GM21423 (cell line): ENCODE data around the gene RADX.
"Not testable (repeated sequence)": the region's sequence is repeated elsewhere in the genome, so short reads cannot be mapped to it uniquely, and the experiment has no call there.

Source experiments
- ATAC-seq: cut with Tn5 transposase; IDR thresholded peaks from one replicate; pipeline ENCODE4 v1.9.1; 2021; ENCODE audit warnings: mild to moderate bottlenecking, moderate library complexity; ENCODE audit not compliant: unreplicated experiment

The RADX gene, protein sequence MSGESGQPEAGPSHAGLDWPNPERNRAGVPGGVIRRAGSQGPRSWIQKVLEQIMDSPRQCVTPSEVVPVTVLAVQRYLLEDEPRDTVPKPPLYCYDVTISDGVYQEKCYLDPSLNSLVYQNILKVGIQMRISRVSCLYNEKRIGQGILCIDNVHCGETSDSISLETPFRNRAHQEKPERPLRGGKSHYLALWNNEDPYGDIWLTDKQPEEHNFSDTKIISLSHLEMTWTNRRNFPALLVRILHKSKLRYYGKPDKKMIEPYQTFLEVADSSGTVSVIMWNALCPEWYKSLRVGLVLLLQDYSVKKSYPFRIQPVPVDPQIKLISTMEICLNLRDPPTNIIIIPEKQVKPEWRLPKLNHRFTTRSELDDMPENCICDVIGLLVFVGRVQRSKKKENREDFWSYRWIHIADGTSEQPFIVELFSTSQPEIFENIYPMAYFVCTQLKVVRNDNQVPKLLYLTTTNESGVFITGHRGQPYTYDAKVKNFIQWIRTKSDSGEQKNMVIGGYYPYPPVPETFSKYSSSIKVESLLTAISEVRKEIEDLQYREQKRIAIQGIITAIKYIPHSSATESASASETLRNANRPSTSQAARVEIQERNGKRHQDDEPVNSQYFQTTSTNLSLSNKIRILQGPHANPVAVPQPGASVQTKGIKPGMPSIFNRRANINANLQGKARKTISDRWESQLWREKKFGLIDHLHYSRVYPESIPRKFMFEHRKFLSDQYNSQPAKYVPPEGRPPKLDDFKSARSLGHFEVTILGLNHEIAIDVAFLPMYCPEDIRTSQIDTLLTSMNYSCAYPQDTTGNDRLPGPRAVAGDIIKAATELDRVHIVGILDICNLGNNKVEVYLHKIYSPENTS

DNA sequence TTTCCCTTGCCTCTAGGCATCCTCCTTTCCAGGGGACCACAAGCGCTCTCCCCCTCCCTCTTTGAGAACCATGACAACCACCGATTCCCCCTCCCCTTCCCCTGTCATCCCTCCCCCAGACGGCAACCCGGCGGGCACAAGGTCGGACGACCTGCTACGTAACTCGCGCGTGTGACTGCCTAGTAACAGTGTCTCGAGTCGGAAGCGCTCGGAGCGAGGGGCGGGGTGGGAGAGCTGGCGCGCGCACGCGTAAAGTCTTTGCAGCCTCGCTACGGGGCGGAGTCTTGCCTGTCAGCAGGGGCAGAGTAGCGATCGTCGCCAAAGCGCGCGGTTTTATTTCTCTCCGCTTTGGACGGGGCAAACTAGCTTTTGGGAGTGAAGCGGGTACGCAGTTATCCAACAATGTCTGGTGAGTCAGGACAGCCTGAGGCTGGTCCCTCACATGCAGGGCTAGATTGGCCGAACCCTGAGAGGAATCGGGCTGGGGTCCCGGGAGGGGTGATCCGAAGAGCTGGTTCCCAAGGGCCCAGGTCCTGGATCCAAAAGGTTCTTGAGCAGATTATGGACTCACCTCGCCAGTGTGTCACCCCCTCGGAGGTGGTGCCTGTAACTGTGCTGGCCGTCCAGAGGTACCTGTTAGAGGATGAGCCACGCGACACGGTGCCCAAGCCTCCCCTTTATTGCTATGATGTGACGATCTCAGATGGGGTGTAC is at the start of gene RADX:
Gene RADX, plus strand, starts transcription at position 300 of the 714 bp plus-strand sequence. Its CDS starts 103 bp downstream, at position 403.
- peak; percentile 97 for ATAC-seq

DNA sequence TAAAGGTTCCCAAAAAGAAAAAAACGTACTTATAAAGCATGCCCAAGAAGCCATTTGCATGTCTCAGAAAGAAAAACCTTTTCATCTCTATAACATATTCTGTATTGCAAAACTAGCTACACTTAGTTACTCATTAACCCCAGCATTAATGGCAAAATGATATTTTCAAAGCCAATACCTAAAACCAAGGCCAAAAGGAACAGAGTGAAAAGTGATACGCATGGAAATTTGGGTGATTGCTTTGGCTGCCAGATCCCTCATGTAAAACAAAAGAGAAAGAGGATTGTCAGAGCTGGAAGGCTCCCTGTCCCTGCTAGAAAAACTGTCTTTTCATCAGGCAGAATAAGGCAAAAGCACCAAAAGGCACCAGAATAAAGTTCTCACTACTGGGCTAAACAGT is 46.8 kb upstream of the RADX start:
- no peak for ATAC-seq

DNA sequence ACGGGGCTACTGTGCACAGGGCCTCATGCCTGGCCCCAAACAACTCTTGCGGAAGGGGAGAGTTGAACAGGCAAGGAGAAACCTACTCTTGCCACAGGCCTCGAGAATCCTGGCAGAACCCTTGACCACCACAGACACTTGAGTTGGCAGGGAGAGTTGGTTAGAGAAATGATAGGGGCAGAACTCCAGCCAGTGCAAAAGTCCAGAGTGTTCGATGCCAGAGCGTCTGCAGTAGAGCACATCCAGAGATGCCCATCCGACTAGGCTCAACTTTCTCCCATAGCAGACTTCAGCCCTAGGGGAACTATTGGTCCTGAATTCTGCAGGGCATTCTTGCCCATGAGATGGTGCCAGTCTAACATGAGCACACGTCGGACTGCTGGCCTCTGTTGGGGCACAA is 45.4 kb upstream of the RADX start:
- no peak for ATAC-seq

DNA sequence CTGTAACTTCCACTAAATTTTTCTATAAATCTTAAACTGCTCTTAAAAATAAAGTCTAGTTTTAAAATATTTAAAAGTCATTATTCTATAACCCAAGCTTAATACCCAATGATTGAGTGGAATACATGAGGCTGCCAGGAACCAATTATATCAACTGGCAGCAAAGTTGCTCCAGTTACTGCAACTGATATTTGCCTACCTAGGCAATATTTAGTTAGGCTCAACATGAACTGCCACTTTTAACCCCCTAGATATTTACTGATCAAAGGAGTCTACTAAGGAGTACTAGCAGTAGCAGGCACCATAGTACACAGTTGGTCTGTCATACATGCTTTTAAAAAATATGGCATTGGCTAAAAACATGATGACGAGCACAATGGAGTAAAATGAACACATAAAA is 29.9 kb upstream of the RADX start:
- no peak for ATAC-seq

DNA sequence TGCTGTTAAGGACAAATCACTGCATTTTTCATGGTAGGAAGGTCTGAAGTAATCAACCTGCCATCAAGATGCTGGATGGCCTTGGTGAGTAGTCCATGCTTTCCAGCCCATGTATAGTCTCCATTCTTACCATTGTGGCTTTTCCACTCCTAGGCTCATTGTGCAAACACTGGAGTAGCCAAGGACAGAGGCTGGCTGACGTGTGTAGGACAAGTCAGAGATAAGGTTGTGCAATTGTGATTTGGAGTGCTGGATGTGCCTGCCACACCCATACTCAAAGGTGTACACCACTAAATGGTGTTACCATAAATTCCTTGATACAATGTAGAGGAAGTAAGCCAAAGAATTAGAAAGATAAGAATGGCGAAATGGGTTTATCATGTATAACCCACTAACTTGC is 26.3 kb upstream of the RADX start:
- no peak for ATAC-seq

DNA sequence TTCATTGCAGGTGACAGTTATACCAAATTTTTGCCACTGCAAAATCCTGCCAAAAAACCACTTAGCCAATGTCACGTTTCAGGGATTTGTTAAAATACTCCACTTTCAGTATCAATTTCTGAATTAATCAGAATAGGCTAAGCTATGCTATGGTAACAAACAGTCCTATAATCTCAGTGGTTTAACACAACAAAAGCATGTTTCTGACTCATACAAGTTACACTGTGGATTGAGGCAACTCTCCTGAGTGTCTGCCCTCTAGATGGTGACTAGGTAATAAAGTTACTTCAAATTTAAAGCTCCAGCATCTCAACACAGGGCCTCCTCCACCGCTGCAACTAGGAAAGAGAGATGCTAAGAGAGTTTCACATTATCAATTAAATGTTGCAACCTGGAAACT is 23.0 kb upstream of the RADX start:
- no peak for ATAC-seq

DNA sequence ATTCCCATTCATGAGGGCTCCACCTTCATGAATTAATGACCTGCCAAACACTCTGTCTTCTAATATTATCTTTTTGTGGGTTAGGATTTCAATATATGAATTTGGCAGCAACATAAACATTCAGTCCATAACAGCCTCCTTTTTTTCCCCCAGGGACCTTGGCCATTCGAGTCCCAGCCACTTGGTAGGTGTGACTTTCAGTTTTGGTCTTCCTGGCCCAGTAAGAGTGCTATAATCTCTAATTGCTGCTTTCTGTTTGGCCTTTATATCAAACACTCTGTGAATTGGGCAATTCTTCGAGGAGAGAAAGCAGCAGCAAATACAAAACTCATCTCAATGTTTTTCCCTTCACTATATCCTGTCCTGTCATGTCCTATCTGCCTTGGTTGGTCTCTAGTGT is 12.4 kb upstream of the RADX start:
- ATAC-seq = no peak

DNA sequence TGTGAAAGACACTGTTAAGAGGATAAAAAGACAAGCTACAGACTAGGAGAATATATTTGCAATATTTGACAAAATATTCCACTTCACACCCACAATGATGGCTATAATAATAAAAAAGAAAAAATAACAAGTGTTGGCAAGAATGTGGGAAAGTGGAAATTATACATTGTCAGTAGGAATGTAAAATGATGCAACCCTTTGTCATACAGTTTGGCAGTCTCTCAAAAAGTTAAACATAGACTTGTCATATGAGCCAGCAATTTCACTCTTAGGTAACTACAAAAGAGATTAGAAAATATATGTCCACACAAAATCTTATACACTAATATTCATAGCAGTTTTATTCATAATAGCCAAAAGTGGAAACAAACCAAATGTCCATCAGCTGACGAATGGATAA is 5.2 kb upstream of the RADX start:
- ATAC-seq = no peak

DNA sequence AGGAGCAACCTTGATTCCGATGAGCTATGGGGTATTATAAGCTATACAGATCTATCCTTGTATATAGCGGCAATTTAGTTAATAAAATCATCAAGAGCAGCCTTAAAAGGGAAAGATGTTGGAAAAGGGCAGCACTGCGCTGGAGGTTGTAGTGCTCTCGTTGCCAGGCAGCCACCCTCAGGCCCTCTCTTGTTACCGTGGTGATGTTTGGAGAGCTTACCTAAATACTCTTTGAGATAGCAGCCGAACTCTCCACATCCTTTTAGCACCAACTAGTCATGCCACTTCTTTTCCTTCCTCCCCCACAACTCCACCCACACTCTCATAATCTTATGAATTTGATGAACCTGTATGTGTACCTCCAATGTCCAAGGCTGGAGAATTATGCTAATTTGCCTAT is 3.8 kb upstream of the RADX start:
- no peak for ATAC-seq

DNA sequence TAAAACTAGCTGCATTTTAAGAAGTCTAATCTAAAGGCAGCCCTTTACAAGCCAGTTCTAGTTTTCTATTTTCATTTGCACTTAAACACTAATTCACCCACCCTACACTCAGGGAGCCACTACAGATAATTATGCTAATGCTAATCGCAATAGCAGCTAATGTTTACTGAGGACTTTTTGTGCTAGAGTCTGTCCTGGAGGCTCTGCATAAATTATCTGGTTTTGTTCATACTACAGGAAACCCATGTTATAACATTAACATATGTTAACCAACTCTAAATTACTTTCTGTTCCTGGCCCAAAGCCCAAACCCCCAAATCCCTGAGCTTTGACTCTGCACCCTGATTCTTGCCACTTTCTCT is 480 bp upstream of the RADX start:
- peak; percentile 16 for ATAC-seq

DNA sequence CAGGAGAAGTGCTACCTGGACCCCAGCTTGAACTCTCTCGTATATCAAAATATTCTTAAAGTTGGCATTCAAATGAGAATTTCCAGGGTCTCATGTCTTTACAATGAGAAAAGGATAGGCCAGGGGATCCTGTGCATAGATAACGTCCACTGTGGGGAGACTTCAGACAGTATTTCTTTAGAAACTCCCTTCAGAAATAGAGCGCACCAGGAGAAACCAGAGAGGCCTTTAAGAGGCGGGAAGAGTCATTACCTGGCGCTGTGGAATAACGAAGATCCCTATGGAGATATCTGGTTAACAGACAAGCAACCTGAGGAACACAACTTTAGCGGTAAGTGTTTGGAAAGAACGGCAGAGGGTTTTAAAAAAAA is 600 bp downstream of the RADX start:
- ATAC-seq = peak; percentile 23

DNA sequence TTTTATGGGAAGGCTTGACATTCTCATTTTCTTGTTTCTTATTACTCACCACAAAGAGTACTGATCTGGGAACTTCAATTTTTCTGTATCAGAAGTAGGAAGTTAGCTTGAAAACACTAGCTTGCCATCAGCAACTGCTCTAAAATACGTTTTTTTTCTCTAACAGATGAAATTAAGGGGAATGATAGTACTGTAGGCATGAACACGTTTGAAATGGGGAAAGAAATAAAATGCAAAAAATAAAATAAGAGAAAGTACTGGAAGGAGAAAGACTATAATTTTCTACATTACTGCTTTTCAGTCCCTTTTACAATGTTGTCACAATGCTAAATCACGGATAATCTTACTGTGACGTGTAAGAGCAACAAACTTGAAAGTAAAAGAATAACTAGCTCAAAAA is 1.5 kb downstream of the RADX start:
- ATAC-seq = no peak

DNA sequence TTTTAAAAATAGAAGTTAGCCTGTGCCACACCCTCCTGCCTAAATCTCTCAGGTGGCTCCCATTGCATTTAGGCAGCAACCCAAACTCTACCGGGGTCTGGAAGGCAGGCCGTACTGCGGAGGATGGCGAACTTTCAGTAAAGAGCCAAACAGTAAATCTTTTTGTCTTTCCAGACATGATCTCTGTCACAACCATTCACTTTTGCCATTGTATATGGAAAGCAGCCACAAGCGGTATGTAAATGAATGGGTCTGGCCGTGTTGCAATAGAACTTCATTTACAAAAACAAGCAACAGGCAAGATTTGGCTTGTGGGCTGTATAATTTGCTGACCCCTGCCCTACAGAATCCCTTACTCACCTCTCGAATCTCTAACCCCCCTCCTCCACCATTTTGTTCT is 3.3 kb downstream of the RADX start:
- ATAC-seq = no peak

DNA sequence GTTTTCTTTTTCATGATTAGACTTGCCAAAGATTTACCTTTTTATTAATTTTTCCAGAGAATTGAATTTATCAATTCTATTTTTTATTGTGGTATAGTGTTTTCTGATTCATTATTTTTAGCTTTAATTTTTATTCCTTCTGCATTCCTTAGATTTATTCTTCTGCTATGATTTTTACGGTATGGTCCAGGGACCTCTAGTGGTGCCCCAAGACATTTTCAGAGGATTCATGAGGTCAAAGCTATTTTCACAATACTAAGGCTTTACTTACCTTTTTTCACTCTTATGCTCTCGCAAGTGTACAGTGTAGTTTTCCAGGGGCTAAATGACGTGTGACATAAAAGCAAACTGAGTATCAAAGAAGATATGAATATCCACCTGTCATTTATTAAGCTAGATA is 8.0 kb downstream of the RADX start:
- ATAC-seq = no peak

DNA sequence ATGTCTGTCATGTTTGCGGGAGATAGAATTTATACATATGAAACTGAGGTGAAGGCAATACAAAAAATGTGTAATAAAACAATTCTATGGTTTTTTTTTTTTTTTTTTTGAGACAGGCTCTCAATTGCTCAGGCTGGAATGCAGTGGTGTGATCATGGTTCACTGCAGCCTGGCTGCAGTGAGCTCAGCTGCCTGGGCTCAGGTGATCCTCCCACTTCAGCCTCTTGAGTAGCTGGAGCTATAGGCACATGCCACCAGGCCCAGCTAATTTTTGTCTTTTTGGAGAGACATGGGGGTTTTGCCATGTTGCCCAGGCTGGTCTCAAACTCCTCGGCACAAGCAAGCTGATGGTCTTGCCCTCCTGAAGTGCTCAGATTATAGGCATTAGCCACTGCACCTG is 10.1 kb downstream of the RADX start:
- no peak for ATAC-seq

DNA sequence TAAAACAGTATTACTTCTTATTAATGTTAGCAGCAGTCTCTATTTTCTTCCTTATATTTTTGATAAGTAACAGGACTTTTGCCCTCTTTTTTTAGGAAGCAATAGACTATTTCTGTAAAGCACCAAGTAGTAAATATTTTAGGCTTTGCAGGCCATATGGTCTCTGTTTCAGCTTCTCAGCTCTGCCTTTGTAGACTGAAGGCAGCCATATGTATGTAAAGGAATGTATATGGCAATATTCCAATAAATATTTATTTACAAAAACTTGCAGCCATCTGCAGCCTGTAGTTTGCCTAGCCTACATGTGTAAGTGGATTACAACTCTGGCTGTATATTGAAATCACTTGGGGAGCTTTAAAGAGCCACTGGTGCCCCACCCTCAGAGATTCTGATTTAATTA is 15.0 kb downstream of the RADX start:
- no peak for ATAC-seq

DNA sequence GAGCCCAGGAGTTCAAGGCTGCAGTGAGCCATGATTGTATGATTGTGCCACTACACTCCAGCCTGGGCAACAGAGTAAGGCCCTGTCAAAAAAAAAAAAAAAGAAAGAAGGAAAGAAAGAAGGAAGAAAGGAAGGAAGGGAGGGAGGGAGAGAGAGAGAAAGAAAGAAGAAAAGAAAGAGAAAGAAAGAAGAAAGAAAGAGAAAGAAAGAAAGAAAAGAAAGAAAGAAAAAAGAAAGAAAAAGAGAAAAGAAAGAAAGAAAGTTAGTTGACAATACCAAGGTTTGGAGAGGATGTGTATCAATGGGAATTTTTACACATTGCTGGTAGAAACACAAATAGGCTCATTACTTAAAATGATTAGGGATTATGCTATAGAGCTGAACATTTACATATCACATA is 19.8 kb downstream of the RADX start:
- ATAC-seq = no peak

DNA sequence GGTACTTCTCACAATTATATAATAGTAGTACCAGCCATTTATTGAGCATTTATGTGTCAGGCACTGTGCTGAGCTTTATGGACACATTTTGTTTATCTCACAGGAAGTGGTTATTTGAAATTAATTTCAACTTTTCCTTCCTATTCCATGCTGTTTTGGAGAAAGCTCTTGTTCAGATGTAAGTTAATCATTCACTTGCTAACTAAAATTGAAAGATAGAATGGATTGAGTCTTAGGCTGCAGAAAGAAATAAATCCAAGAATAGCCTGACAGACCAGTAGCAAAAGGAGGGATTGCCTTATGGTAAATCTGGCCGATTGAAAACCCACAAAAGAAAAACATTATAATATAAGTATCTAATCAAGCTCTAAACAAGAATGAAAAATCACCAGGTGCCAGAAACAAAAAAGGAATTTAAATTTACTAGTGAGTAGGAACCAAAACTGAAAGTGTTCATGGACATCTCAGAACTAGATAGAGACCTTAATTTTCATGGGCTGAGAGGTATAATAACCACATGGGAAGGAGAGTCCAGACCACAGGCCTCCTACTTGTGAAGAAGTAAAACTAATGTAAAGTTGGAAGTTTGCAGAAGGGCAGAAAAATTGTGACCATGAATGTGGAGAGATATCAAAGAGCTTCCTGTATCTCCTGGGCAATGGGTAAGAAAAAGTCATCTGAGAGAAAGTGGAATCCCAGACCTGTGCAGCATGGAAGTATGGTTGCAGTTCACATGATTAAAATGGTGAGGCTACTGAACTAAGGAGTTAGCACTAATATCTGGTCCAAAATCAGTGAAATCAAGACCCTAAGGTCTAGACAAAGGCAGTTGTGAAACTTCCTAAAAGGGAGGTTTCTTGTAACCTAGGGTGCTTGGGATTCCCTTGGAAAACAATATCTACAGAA is 38.0 kb downstream of the RADX start:
- peak; percentile 99 for ATAC-seq

DNA sequence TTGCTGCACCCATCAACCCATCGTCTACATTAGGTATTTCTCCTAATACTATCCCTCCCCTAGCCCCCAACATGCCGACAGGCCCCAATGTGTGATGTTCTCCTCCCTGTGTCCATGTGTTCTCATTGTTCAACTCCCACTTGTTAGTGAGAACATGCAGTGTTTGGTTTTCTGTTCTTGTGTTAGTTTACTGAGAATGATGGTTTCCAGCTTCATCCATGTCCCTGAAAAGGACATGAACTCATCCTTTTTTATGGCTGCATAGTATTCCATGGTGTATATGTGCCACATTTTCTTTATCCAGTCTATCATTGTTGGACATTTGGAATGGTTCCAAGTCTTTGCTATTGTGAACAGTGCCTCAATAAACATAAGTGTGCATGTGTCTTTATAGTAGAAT is 41.8 kb downstream of the RADX start:
- not testable (repeated sequence) for ATAC-seq

DNA sequence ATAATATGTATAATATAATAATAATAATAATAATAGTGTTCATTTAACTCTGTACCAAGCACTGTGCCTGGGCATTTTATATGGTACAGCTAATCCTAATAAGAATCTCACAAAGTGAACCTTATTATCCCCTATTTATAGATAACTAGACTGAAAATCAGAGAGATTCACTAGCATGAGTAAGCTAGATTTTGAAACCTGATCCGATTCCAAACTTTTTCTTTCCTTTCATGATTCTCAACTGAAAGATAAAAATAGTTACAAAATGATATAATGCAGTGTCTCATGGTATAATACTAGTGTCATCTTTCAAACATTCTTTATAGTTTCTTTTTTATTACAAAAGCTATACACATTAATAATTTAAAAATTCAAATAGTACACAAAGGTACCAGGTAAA is 58.9 kb downstream of the RADX start:
- ATAC-seq = no peak

DNA sequence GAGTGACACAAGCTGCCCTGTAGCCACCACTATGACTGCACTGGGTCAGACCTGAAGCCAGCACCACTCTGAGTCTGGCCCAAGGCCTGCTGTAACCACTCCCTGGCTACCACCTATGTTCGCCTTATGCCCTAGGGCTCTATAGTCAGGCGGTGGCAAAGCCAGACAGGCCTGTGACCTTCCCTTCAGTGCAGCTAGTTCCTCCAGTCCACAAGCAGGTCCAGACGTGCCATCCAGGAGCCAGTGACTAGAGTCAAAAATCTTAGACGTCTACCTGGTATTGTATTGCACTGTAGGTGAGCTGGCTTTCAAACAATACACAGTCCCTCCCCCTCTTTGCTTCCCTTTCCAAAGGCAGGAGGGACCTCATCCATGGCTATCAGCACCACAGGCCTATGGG is 60.7 kb downstream of the RADX start:
- no peak for ATAC-seq
